Panc1 (cell line): ENCODE data around the gene PLAAT4. TPM values are rescaled to one million over a fixed set of nuclear protein-coding genes. Genes with fewer than 3 reads are reported as not detected.

ENCODE experiments used
- ATAC-seq: fragments of 200-7000 bp; cut with Tn5 transposase; 2 replicates; pipeline ENCODE4 v1.9.1; 2020; ENCODE audit warnings: mild to moderate bottlenecking, moderate library complexity
- BruUV-seq: library from RNA; stranded (reverse); fragments of 400-500 nt; replicated peaks from 2 replicates; lab custom pipeline; 2021; lab: Mats Ljungman, UMichigan
- CTCF ChIA-PET: fragments of 300-600 bp; sonication (Branson Sonifier 250); formaldehyde crosslinking; loops from one replicate; lab custom pipeline; 2022; ENCODE audit warnings: antibody characterized with exemption; lab: Charles Lee
- POLR2A ChIA-PET: fragments of 300-600 bp; sonication (Branson Sonifier 250); formaldehyde crosslinking; loops from one replicate; lab custom pipeline; 2022; ENCODE audit warnings: antibody characterized with exemption; lab: Charles Lee
- DNase-seq: peaks from one replicate; pipeline ENCODE4 v3.0.0-alpha.2; 2010; ENCODE audit warnings: low read depth, low spot score
- H3K27ac ChIP-seq: 2 replicates; pipeline ENCODE4 v1.5.1; 2011; ENCODE audit warnings: mild to moderate bottlenecking, low read length, inconsistent platforms
- H3K27me3 ChIP-seq: fragments of 200-500 bp; sonication (Bioruptor generic); 2 replicates; pipeline ENCODE4 v1.6.0; 2014; ENCODE audit warnings: low read length, inconsistent platforms; ENCODE audit not compliant: control insufficient read depth, insufficient read depth
- H3K36me3 ChIP-seq: fragments of 200-500 bp; sonication (Bioruptor generic); 2 replicates; pipeline ENCODE4 v1.5.1; 2014; ENCODE audit warnings: inconsistent platforms, mild to moderate bottlenecking, low read length, moderate library complexity; ENCODE audit not compliant: control insufficient read depth, insufficient read depth
- H3K4me1 ChIP-seq: 2 replicates; pipeline ENCODE4 v1.5.1; 2011; ENCODE audit warnings: inconsistent platforms, mild to moderate bottlenecking, low read length, moderate library complexity; ENCODE audit not compliant: control insufficient read depth, insufficient read depth
- H3K4me3 ChIP-seq, 2 experiments: 2 replicates each; pipeline ENCODE4 v1.5.1; 2011 to 2012; ENCODE audit warnings: low read depth in 2 of 2, low read length in 2 of 2, mild to moderate bottlenecking in 2 of 2, inconsistent platforms in 1 of 2, moderate library complexity in 1 of 2
- H3K9me3 ChIP-seq: fragments of 200-500 bp; sonication (Bioruptor generic); 2 replicates; pipeline ENCODE4 v1.5.1; 2014; ENCODE audit warnings: low read depth, mild to moderate bottlenecking, inconsistent platforms, low read length, moderate library complexity; ENCODE audit not compliant: control insufficient read depth, insufficient read depth
- POLR2AphosphoS5 ChIP-seq: IDR thresholded peaks from 2 replicates; pipeline ENCODE4 v1.6.1; 2012; ENCODE audit warnings: mild to moderate bottlenecking, low read depth, low read length, moderate library complexity
- REST ChIP-seq, 2 experiments: IDR thresholded peaks; 2 replicates each; pipeline ENCODE4 v1.6.1; 2011 to 2012; ENCODE audit warnings: low read depth in 2 of 2, control low read depth in 1 of 2, low read length in 1 of 2, mild to moderate bottlenecking in 1 of 2, moderate library complexity in 1 of 2; ENCODE audit not compliant: insufficient read depth in 1 of 2
- SIN3A ChIP-seq: IDR thresholded peaks from 2 replicates; pipeline ENCODE4 v1.6.1; 2012; ENCODE audit warnings: low read depth, mild to moderate bottlenecking, low read length, moderate library complexity, borderline replicate concordance; ENCODE audit not compliant: insufficient read depth
- TCF7L2 ChIP-seq: IDR thresholded peaks from 2 replicates; pipeline ENCODE4 v1.6.1; 2011; ENCODE audit warnings: mild to moderate bottlenecking, low read depth, low read length, inconsistent platforms
- in situ Hi-C: cut with HindIII; loops from 2 replicates; pipeline ENCODE4 v1.10.0; 2016; ENCODE audit warnings: low sequenced_read_pairs, low pct_unique_long_range_greater_than_20kb
- intact Hi-C: fragments of 100-400 bp; cut with micrococcal nuclease; formaldehyde crosslinking; loops from one replicate; pipeline ENCODE4 v1.10.0; 2022; ENCODE audit not compliant: unreplicated experiment
- total RNA-seq: library from RNA; stranded (reverse); gene quantifications from one replicate; pipeline ENCODE4 v1.2.1, GENCODE V29; 2021; ENCODE audit not compliant: unreplicated experiment
- TF ChIP-seq, protein P1 (sequence below): fragments of 450-650 bp; IDR thresholded peaks from 2 replicates; pipeline ENCODE4 v1.5.1; 2017; ENCODE audit warnings: mild to moderate bottlenecking

Gene PLAAT4
- total RNA-seq, 1 experiment from 2014 or later, result 15.2 TPM

GRCh38 chr11:63547061-63547460 lies 10.5 kb downstream of the PLAAT4 start:
- POLR2A ChIA-PET, result interaction anchor here (0.7 kb wide), 1 partner anchor 526 kb away, joined by 4 read pairs; no protein-coding TSS in a partner anchor
- BruUV-seq, result no TSS peak
- no peaks in the 10 kb centered on the region for H3K36me3 ChIP-seq
- H3K27ac ChIP-seq, result no peak overlapping the region
- H3K27me3 ChIP-seq, result peaks cover 3% of the 10 kb centered on the region; the same call in 1 of the 2 replicates
- CTCF ChIA-PET, result no interaction called here
- no peak for ATAC-seq
- TF ChIP-seq, protein P1, sequence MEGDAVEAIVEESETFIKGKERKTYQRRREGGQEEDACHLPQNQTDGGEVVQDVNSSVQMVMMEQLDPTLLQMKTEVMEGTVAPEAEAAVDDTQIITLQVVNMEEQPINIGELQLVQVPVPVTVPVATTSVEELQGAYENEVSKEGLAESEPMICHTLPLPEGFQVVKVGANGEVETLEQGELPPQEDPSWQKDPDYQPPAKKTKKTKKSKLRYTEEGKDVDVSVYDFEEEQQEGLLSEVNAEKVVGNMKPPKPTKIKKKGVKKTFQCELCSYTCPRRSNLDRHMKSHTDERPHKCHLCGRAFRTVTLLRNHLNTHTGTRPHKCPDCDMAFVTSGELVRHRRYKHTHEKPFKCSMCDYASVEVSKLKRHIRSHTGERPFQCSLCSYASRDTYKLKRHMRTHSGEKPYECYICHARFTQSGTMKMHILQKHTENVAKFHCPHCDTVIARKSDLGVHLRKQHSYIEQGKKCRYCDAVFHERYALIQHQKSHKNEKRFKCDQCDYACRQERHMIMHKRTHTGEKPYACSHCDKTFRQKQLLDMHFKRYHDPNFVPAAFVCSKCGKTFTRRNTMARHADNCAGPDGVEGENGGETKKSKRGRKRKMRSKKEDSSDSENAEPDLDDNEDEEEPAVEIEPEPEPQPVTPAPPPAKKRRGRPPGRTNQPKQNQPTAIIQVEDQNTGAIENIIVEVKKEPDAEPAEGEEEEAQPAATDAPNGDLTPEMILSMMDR, result no peak
- TF ChIP-seq REST (IDR thresholded peaks at IDR 0.05; ENCODE audit: insufficient read depth in 1 of 2, low read depth in 2 of 2, low read length in 1 of 2) (no peak), TCF7L2 (no peak), SIN3A (no peak)
- in situ Hi-C loops, result no loop called here
- intact Hi-C loops, result no loop called here
- no peaks in the 10 kb centered on the region for H3K4me1 ChIP-seq
- no peak overlapping the region for H3K4me3 ChIP-seq
- no peak for DNase-seq
- H3K9me3 ChIP-seq, result no peaks in the 10 kb centered on the region

DNA sequence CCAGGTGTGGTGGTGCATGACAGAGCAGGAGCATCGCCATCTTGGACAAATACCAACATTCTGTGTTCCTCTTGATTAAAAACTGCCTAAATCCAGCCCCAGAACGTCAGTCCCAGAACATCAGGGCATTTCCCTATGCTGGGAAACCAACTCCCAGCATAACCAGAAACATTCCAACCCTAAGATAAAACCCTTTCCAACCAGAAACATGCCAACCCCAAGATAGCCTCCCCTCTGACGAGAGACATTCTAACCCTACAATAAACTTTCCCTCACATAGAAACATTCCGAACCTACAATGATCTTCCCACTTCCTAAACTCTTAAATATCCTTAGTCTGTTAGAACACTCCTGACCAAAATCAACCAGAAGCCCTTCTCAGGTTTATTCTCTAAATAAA lies 11.6 kb downstream of the PLAAT4 start:
- in situ Hi-C loops (no loop called here), intact Hi-C loops (no loop called here)
- H3K4me3 ChIP-seq, result no peak overlapping the region
- ATAC-seq (no peak), DNase-seq (no peak)
- TF ChIP-seq, protein P1, result no peak
- no peaks in the 10 kb centered on the region for H3K4me1 ChIP-seq
- H3K9me3 ChIP-seq, result no peaks in the 10 kb centered on the region
- BruUV-seq, result no TSS peak
- CTCF ChIA-PET, result no interaction called here
- no peaks in the 10 kb centered on the region for H3K36me3 ChIP-seq
- no peak overlapping the region for H3K27ac ChIP-seq
- POLR2A ChIA-PET, result no interaction called here
- no peaks in the 10 kb centered on the region for H3K27me3 ChIP-seq

DNA sequence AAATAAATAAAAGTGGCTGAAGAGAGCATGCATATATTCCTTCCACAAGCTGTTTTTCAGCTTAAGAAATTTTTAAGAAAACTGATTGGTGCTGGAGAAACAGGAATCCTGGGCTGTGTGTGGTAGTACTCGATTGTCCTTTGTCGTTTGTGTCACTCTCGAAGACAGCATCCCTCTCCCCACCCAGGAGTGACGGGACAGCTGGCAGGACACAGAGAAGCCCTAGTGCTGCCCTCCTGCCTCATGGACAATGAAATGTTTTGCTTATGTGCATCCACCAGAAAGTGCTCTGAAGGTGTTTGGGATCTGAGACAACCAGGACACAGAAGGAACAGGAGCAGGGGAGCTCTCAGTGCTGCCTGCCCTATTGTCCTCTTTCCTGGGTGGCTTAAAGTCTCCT lies 12.8 kb downstream of the PLAAT4 start:
- Histone ChIP-seq H3K4me3 (no peak overlapping the region), H3K9me3 (no peaks in the 10 kb centered on the region), H3K27me3 (no peaks in the 10 kb centered on the region), H3K4me1 (no peaks in the 10 kb centered on the region), H3K36me3 (no peaks in the 10 kb centered on the region), H3K27ac (no peak overlapping the region)
- intact Hi-C loops (no loop called here), in situ Hi-C loops (no loop called here)
- ATAC-seq, result no peak
- DNase-seq, result no peak
- ChIA-PET POLR2A (no interaction called here), CTCF (interaction anchor here (0.6 kb wide), 1 partner anchor 1077 kb away, joined by 4 read pairs; no protein-coding TSS in a partner anchor)
- TF ChIP-seq TCF7L2 (no peak), SIN3A (no peak), REST (IDR thresholded peaks at IDR 0.05; ENCODE audit: insufficient read depth in 1 of 2, low read depth in 2 of 2, low read length in 1 of 2) (no peak), POLR2AphosphoS5 (no peak)
- TF ChIP-seq, protein P1, result no peak
- BruUV-seq, result no TSS peak
